ENCODE data around the gene NMB.

The NMB gene

GRCh38 chr15:84633311-84634227 lies 24.4 kb downstream of the NMB start:
- no peak for DNase-seq (ENCODE audit: low read depth)
- no peak for TF ChIP-seq CTCF (IDR thresholded peaks at IDR 0.05; ENCODE audit: low read depth, low read length, missing control alignments)
- H3K4me3 ChIP-seq (ENCODE audit: low read depth, low read length): peak overlapping the region; percentile 63

DNA sequence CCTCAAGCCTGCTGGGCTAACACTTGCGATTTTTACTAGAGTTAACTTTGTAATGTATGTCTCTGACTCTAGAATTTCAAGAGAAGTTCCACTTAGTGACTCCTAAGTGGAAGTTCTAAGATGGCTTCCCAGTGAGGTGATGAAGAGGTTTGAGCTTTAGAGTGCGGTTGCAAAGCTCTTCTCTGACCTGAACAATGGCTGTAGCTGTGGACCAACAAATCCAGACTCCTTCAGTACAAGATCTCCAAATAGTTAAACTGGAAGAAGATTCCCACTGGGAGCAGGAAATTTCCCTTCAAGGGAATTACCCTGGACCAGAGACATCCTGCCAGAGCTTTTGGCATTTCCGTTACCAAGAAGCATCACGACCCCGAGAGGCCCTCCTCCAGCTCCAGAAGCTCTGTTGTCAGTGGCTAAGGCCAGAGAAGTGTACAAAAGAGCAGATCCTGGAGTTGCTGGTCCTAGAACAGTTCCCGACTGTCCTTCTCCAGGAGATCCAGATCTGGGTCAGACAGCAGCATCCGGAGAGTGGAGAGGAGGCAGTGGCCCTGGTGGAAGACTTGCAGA lies 26.2 kb downstream of the NMB start:
- no peak for DNase-seq (ENCODE audit: low read depth)
- peak overlapping the region; percentile 63 for H3K4me3 ChIP-seq (ENCODE audit: low read depth, low read length)
- TF ChIP-seq CTCF (IDR thresholded peaks at IDR 0.05; ENCODE audit: low read depth, low read length, missing control alignments): no peak

DNA sequence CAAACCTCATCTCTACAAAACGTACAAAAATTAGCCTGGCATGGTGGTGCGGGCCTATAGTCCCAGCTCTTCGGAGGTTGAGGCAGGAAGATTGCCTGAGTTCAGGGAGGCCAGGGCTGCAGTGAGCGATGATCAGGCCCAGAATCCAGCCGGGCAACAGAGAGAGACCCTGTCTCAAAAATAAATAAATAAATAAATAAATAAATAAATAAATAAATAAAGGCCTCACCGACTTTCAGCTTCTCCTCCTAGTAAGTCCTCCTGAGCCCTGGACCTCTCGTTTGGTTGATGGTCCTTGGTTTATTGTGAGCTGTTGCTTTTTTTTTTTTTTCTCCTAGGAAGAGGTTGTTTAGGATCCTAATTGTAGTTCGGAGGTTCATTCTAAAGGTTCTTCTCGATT lies 29.0 kb downstream of the NMB start:
- no peak overlapping the region for H3K4me3 ChIP-seq (ENCODE audit: low read depth, low read length)
- no peak for DNase-seq (ENCODE audit: low read depth)
- TF ChIP-seq CTCF (IDR thresholded peaks at IDR 0.05; ENCODE audit: low read depth, low read length, missing control alignments): no peak

DNA sequence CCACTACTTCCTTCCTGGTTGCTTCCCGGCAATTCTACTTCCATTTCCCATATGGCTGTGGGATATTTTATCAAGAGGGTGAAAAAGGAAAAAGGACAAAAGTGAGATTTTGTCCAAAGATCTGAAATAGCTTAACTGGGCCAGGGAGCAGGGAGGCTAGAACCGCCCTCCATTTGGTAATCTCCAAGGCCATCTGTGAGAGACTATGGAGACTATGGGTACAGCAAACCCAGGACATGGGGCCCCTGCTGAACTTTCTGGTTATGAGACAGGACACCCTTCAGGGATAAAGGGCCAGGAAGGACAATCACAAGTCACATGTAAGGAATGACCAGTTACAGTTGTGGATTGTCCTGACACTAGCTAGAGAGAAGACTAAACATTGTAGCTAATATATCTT lies 32.9 kb downstream of the NMB start:
- no peak for DNase-seq (ENCODE audit: low read depth)
- TF ChIP-seq CTCF (IDR thresholded peaks at IDR 0.05; ENCODE audit: low read depth, low read length, missing control alignments): no peak

DNA sequence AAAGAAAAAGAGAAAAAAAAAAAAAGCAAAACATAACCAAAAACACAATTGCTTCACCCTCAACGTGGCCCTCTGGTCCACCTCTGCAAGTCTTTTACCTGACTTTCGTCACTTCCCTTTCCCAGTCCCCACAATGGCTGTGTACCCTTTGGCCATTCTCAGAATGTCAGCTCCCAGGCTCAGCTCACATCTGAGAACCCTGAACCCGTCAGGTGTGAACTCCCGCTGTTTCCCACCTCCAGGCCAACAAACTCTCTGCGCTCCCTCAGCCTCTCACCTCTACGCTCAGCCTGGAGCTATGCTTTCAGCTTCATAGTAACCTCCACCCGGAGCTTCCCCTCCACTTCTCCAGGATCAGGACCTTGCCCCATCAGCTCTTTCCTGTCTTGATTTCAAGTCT lies 33.6 kb downstream of the NMB start:
- no peak overlapping the region for H3K4me3 ChIP-seq (ENCODE audit: low read depth, low read length)
- no peak for DNase-seq (ENCODE audit: low read depth)
- TF ChIP-seq CTCF (IDR thresholded peaks at IDR 0.05; ENCODE audit: low read depth, low read length, missing control alignments): no peak

More for the DNA sequence above, 32.9 kb downstream of the NMB start:
- no peak overlapping the region for H3K4me3 ChIP-seq (ENCODE audit: low read depth, low read length)

GRCh38 chr15:84621358-84621979 lies 36.5 kb downstream of the NMB start:
- H3K4me3 ChIP-seq (ENCODE audit: low read depth, low read length): no peak overlapping the region
- DNase-seq (ENCODE audit: low read depth): no peak
- no peak for TF ChIP-seq CTCF (IDR thresholded peaks at IDR 0.05; ENCODE audit: low read depth, low read length, missing control alignments)
